Endothelial cell of umbilical vein (primary cell): ENCODE results near the gene SLC16A11. TPM values are rescaled to one million over a fixed set of nuclear protein-coding genes. Genes with fewer than 3 reads are reported as not detected.

ENCODE experiments used
- BruUV-seq: library from RNA; stranded (reverse); fragments of 400-500 nt; replicated peaks from 2 replicates; lab custom pipeline; 2021; lab: Mats Ljungman, UMichigan
- CTCF ChIA-PET: fragments of 300-600, 350-600 bp; sonication (Branson Sonifier 250); formaldehyde crosslinking; loops from one replicate; lab custom pipeline; 2021; ENCODE audit warnings: antibody characterized with exemption, inconsistent platforms; lab: Charles Lee
- POLR2A ChIA-PET: fragments of 300-600, 350-600 bp; sonication (Branson Sonifier 250); formaldehyde crosslinking; loops from one replicate; lab custom pipeline; 2021; ENCODE audit warnings: antibody characterized with exemption, inconsistent platforms; lab: Charles Lee
- DNase-seq: peaks from one replicate; pipeline ENCODE4 v3.0.0-alpha.2; 2011; ENCODE audit warnings: low read depth, low spot score
- FAIRE-seq: peaks from 2 replicates; lab custom pipeline; 2011; peaks lifted over from hg19 to GRCh38; lab: Jason Lieb, UNC
- H2AFZ ChIP-seq: 2 replicates; pipeline ENCODE4 v1.6.0; 2012; ENCODE audit warnings: low read depth, low read length, control low read depth, inconsistent platforms
- H3K27ac ChIP-seq: 2 replicates; pipeline ENCODE4 v1.5.1; 2011; ENCODE audit warnings: low read depth, mild to moderate bottlenecking, control low read depth, low read length, moderate library complexity; ENCODE audit not compliant: insufficient read depth
- H3K27me3 ChIP-seq, 2 experiments: 2 replicates each; pipeline versions ENCODE4 v1.6.0 to v1.6.1; 2011; ENCODE audit warnings: low read length in 2 of 2, mixed read lengths in 1 of 2; ENCODE audit not compliant: control insufficient read depth in 2 of 2, insufficient read depth in 2 of 2
- H3K36me3 ChIP-seq, 2 experiments: 2 replicates in 1 of 2; 3 replicates in 1 of 2; pipeline ENCODE4 v1.5.1; 2011; ENCODE audit warnings: low read length in 2 of 2, mild to moderate bottlenecking in 1 of 2, moderate library complexity in 1 of 2; ENCODE audit not compliant: control insufficient read depth in 2 of 2, insufficient read depth in 2 of 2; ENCODE audit errors: extremely low read depth in 1 of 2
- H3K4me1 ChIP-seq: 3 replicates; pipeline ENCODE4 v1.5.1; 2011; ENCODE audit warnings: mild to moderate bottlenecking, low read length; ENCODE audit not compliant: control insufficient read depth, insufficient read depth; ENCODE audit errors: extremely low read depth
- H3K4me2 ChIP-seq: 2 replicates; pipeline ENCODE4 v1.6.1; 2011; ENCODE audit warnings: low read length, control low read depth, mixed read lengths; ENCODE audit not compliant: insufficient read depth
- H3K4me3 ChIP-seq, 3 experiments: fragments of 200-600 bp in 1 of 3; sonication (generic), shearing (Covaris generic) in 1 of 3; replicated peaks in 1 of 3; 2 replicates each; pipeline ENCODE4 v1.5.1; 2011 to 2016; ENCODE audit warnings: control low read depth in 3 of 3, low read length in 3 of 3, mild to moderate bottlenecking in 2 of 3, inconsistent platforms in 1 of 3, low read depth in 1 of 3, moderate library complexity in 1 of 3; ENCODE audit not compliant: insufficient read depth in 1 of 3
- H3K79me2 ChIP-seq: 2 replicates; pipeline ENCODE4 v1.6.0; 2012; ENCODE audit warnings: low read length, inconsistent platforms; ENCODE audit not compliant: control insufficient read depth, insufficient read depth
- H3K9ac ChIP-seq: replicated peaks from 2 replicates; pipeline ENCODE3; 2011; ENCODE audit warnings: low read length, control low read depth; ENCODE audit not compliant: insufficient read depth; ENCODE audit errors: extremely low read depth
- H3K9me1 ChIP-seq: replicated peaks from 3 replicates; pipeline ENCODE4 v1.6.0; 2011; ENCODE audit warnings: mild to moderate bottlenecking, low read length; ENCODE audit not compliant: control insufficient read depth, insufficient read depth; ENCODE audit errors: extremely low read depth
- H3K9me3 ChIP-seq: replicated peaks from 2 replicates; pipeline ENCODE4 v1.5.1; 2012; ENCODE audit warnings: low read length, inconsistent platforms; ENCODE audit not compliant: control insufficient read depth, insufficient read depth
- H4K20me1 ChIP-seq: replicated peaks from 2 replicates; pipeline ENCODE3; 2011; ENCODE audit warnings: mild to moderate bottlenecking, low read length; ENCODE audit not compliant: control insufficient read depth, insufficient read depth; ENCODE audit errors: extremely low read depth
- CTCF ChIP-seq, 2 donors: IDR thresholded peaks; 1 replicate in 1 of 2; 2 replicates in 1 of 2; pipeline ENCODE4 v1.5.1; 2011; ENCODE audit warnings: low read length in 2 of 2, mild to moderate bottlenecking in 2 of 2, moderate library complexity in 2 of 2, control low read depth in 1 of 2, inconsistent platforms in 1 of 2, low read depth in 1 of 2; ENCODE audit not compliant: insufficient read depth in 1 of 2; ENCODE audit errors: extremely low read depth in 1 of 2
- EZH2 ChIP-seq: IDR thresholded peaks from 2 replicates; pipeline ENCODE4 v1.6.1; 2012; ENCODE audit warnings: borderline replicate concordance, low read depth, mild to moderate bottlenecking, moderate library complexity, low read length, inconsistent platforms; ENCODE audit not compliant: severe bottlenecking
- GATA2 ChIP-seq: IDR thresholded peaks from 2 replicates; pipeline ENCODE4 v1.7.0; 2011; ENCODE audit warnings: low read depth, mild to moderate bottlenecking, moderate library complexity, mixed read lengths, low read length; ENCODE audit not compliant: insufficient read length, insufficient read depth
- dilution Hi-C: fragments of 300-500 bp; cut with MboI; formaldehyde crosslinking; loops from one replicate; pipeline ENCODE4 v1.15.0; 2019; ENCODE audit warnings: low sequenced_read_pairs; ENCODE audit not compliant: extremely low pct_ligation_motif_present
- intact Hi-C: fragments of 100-400 bp; cut with micrococcal nuclease; formaldehyde crosslinking; loops from one replicate; pipeline ENCODE4 v1.10.0; 2022
- polyA plus RNA-seq, 4 experiments: library from polyadenylated mRNA; depleted of rRNA in 3 of 4; stranded (reverse) in 3 of 4; unstranded in 1 of 4; fragments of >200 nt; gene quantifications; 2 replicates each; pipeline versions ENCODE4 v1.2.1 to v1.2.3, GENCODE V29; 2011 to 2012; ENCODE audit warnings: missing spikeins in 1 of 4
- total RNA-seq: library from RNA; stranded (reverse); gene quantifications from 2 replicates; pipeline ENCODE4 v1.2.3, GENCODE V29; 2021
- TF ChIP-seq, protein P1 (sequence below): IDR thresholded peaks from 2 replicates; pipeline ENCODE4 v1.6.1; 2011; ENCODE audit not compliant: insufficient read depth, insufficient read length

Gene SLC16A11
- total and polyA plus RNA-seq, 2 donors (not counting 3 experiments of a cell fraction or from before 2014, with no cell fraction given), result 0.95 to 1.4 TPM

- CTCF ChIA-PET, result interaction anchor here (0.9 to 2.0 kb wide), 4 partner anchors 23 to 164 kb away, joined by 3 to 6 read pairs (median 3); no protein-coding TSS in a partner anchor
- H3K27me3 ChIP-seq, result peaks cover 0 to 1% of the 10 kb centered on the region in 2 experiments
- POLR2A ChIA-PET, result no interaction called here
- DNase-seq (no peak), FAIRE-seq (no peak)
- no peak overlapping the region for H2AFZ ChIP-seq
- H3K9me3 ChIP-seq, result no peaks in the 10 kb centered on the region
- no peaks in the 10 kb centered on the region for H3K36me3 ChIP-seq
- intact Hi-C loops (no loop called here), dilution Hi-C loops (no loop called here)
- no peak overlapping the region for H3K4me3 ChIP-seq
- no peaks in the 10 kb centered on the region for H4K20me1 ChIP-seq
- no peaks in the 10 kb centered on the region for H3K79me2 ChIP-seq
- no peak overlapping the region for H3K9ac ChIP-seq
- no TSS peak for BruUV-seq
- TF ChIP-seq GATA2 (no peak), EZH2 (no peak)
- TF ChIP-seq, protein P1, sequence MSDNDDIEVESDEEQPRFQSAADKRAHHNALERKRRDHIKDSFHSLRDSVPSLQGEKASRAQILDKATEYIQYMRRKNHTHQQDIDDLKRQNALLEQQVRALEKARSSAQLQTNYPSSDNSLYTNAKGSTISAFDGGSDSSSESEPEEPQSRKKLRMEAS, result no peak
- no peaks in the 10 kb centered on the region for H3K9me1 ChIP-seq
- H3K4me1 ChIP-seq, result no peaks in the 10 kb centered on the region
- no peak overlapping the region for H3K27ac ChIP-seq
- no peak overlapping the region for H3K4me2 ChIP-seq
Observed at GRCh38 chr17:7074931-7075330, 31.0 kb upstream of the SLC16A11 start.

DNA sequence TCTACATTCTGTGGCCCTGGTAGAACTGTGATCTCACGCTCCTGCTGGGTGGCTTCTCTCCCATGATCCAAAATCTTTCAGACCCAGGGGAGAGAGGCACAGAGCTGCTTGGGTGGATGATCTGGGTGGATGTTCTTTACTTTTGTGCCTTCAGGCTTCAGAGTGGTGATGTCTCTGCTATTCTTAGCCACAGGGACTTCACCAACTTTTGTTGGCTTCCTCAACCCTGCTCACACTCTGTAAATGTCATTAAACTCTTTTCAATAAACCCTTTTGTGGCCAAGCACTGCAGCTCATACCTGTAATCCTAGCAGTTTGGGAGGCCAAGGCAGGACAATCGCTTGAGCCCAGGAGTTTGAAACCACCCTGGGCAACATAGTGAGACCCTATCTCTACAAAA, 28.5 kb upstream of the SLC16A11 start:
- Histone ChIP-seq H3K4me1 (no peaks in the 10 kb centered on the region), H4K20me1 (no peaks in the 10 kb centered on the region), H3K9me3 (no peaks in the 10 kb centered on the region), H3K9me1 (no peaks in the 10 kb centered on the region), H3K79me2 (no peaks in the 10 kb centered on the region), H3K9ac (no peak overlapping the region), H3K27ac (no peak overlapping the region), H3K4me3 (no peak overlapping the region), H3K36me3 (no peaks in the 10 kb centered on the region), H3K4me2 (no peak overlapping the region), H3K27me3 (peaks cover 0 to 1% of the 10 kb centered on the region in 2 experiments), H2AFZ (no peak overlapping the region)
- BruUV-seq, result no TSS peak
- ChIA-PET POLR2A (no interaction called here), CTCF (no interaction called here)
- intact Hi-C loops (no loop called here), dilution Hi-C loops (no loop called here)
- FAIRE-seq, result no peak
- TF ChIP-seq GATA2 (no peak), CTCF (IDR thresholded peaks at IDR 0.05; ENCODE audit: extremely low read depth in 1 of 2, insufficient read depth in 1 of 2, low read depth in 1 of 2, low read length in 2 of 2) (no peak)
- DNase-seq, result no peak
